Endothelial cell (in vitro differentiated cells): Measurements from ENCODE around the gene KCNMA1. TPM values are rescaled to one million over a fixed set of nuclear protein-coding genes. Genes with fewer than 3 reads are reported as not detected.

ENCODE experiments used
- DNase-seq: peaks from one replicate; pipeline ENCODE4 v3.0.0; 2021; ENCODE audit warnings: low spot score
- H3K27ac Mint-ChIP-seq: one replicate; pipeline ENCODE4 v1.8.0; 2021; ENCODE audit warnings: mixed read lengths, inconsistent platforms; ENCODE audit not compliant: unreplicated experiment
- H3K27me3 Mint-ChIP-seq: one replicate; pipeline ENCODE4 v1.8.0; 2021; ENCODE audit warnings: mild to moderate bottlenecking, moderate library complexity, mixed read lengths, inconsistent platforms; ENCODE audit not compliant: unreplicated experiment
- H3K36me3 Mint-ChIP-seq: one replicate; pipeline ENCODE4 v1.8.0; 2021; ENCODE audit warnings: mild to moderate bottlenecking, low read depth, mixed read lengths, inconsistent platforms; ENCODE audit not compliant: unreplicated experiment
- H3K4me1 Mint-ChIP-seq: one replicate; pipeline ENCODE4 v1.8.0; 2021; ENCODE audit warnings: mild to moderate bottlenecking, mixed read lengths, inconsistent platforms; ENCODE audit not compliant: unreplicated experiment
- H3K4me3 Mint-ChIP-seq: one replicate; pipeline ENCODE4 v1.8.0; 2021; ENCODE audit warnings: mild to moderate bottlenecking, mixed read lengths, inconsistent platforms; ENCODE audit not compliant: unreplicated experiment
- H3K9me3 Mint-ChIP-seq: one replicate; pipeline ENCODE4 v1.8.0; 2021; ENCODE audit warnings: mixed read lengths, inconsistent platforms; ENCODE audit not compliant: unreplicated experiment
- CTCF ChIP-seq: fragments of 200-600 bp; sonication (generic); IDR thresholded peaks from one replicate; pipeline ENCODE4 v1.5.0; 2021; ENCODE audit warnings: antibody characterized with exemption; ENCODE audit not compliant: unreplicated experiment
- total RNA-seq: library from RNA; stranded (reverse); fragmentation: NEBNext Ultra II Directional; extraction: Animal tissue kit (Norgen Biotek cat#: 25700); gene quantifications from one replicate; pipeline ENCODE4 v1.2.1, GENCODE V29; 2021; ENCODE audit not compliant: unreplicated experiment

The KCNMA1 gene
- total RNA-seq, 1 donor from 2014 or later: 5.1 TPM

GRCh38 chr10:77587416-77587790, 50.2 kb downstream of the KCNMA1 start:
- Mint-ChIP-seq H3K9me3 (no peaks in the 10 kb centered on the region), H3K4me1 (no peaks in the 10 kb centered on the region), H3K4me3 (no peak overlapping the region), H3K27ac (no peak overlapping the region), H3K36me3 (no peaks in the 10 kb centered on the region), H3K27me3 (peaks cover 6% of the 10 kb centered on the region)
- no peak for DNase-seq
- no peak for TF ChIP-seq CTCF

GRCh38 chr10:77586719-77587415, 50.7 kb downstream of the KCNMA1 start:
- Mint-ChIP-seq H3K4me3 (no peak overlapping the region), H3K27ac (no peak overlapping the region), H3K36me3 (no peaks in the 10 kb centered on the region), H3K4me1 (no peaks in the 10 kb centered on the region), H3K9me3 (no peaks in the 10 kb centered on the region), H3K27me3 (peaks cover 6% of the 10 kb centered on the region)
- DNase-seq: no peak
- TF ChIP-seq CTCF: no peak

- Mint-ChIP-seq H3K9me3 (no peaks in the 10 kb centered on the region), H3K4me1 (no peaks in the 10 kb centered on the region), H3K27ac (no peak overlapping the region), H3K4me3 (no peak overlapping the region), H3K27me3 (peaks cover 6% of the 10 kb centered on the region), H3K36me3 (no peaks in the 10 kb centered on the region)
- DNase-seq: no peak
- no peak for TF ChIP-seq CTCF
Observed at GRCh38 chr10:77584938-77585337, 52.7 kb downstream of the KCNMA1 start.

- Mint-ChIP-seq H3K27ac (no peak overlapping the region), H3K4me1 (peaks cover 6% of the 10 kb centered on the region), H3K27me3 (peaks cover 4% of the 10 kb centered on the region), H3K36me3 (no peaks in the 10 kb centered on the region), H3K4me3 (no peak overlapping the region), H3K9me3 (no peaks in the 10 kb centered on the region)
- DNase-seq: no peak
- TF ChIP-seq CTCF: no peak
Observed at GRCh38 chr10:77583527-77583926, 54.1 kb downstream of the KCNMA1 start.

GRCh38 chr10:77582710-77583115, 54.9 kb downstream of the KCNMA1 start:
- Mint-ChIP-seq H3K4me1 (peaks cover 6% of the 10 kb centered on the region), H3K27me3 (peaks cover 3% of the 10 kb centered on the region), H3K4me3 (no peak overlapping the region), H3K27ac (no peak overlapping the region), H3K36me3 (no peaks in the 10 kb centered on the region), H3K9me3 (no peaks in the 10 kb centered on the region)
- TF ChIP-seq CTCF: no peak
- no peak for DNase-seq
